Stimulated activated effector memory CD8-positive, alpha-beta T cell treated with anti-CD3 and anti-CD28 coated beads, Interleukin-12 subunit alpha, Interleukin-12 subunit beta, amount 100 ng/mL, for 72 hours (primary cell): ENCODE results near the gene AACS.
A peak's percentile ranks its signal among the peaks of the same experiment; 100 is the strongest.
"Not testable (repeated sequence)": the region's sequence is repeated elsewhere in the genome, so short reads cannot be mapped to it uniquely, and the experiment has no call there.

Experiments used
- ATAC-seq: fragments of 150-1000 bp; cut with Tn5 transposase; 2 replicates; pipeline ENCODE4 v1.10.0; 2021
- DNase-seq, 2 donors: peaks; one replicate each; pipeline ENCODE4 v3.0.0; 2021 to 2022; ENCODE audit warnings: low spot score in 2 of 2
- H3K27ac Mint-ChIP-seq: one replicate; pipeline ENCODE4 v1.8.0; 2022; ENCODE audit warnings: mild to moderate bottlenecking, mixed read lengths
- H3K36me3 Mint-ChIP-seq: one replicate; pipeline ENCODE4 v1.8.0; 2022; ENCODE audit warnings: mild to moderate bottlenecking, mixed read lengths
- H3K4me1 Mint-ChIP-seq: one replicate; pipeline ENCODE4 v1.8.0; 2022; ENCODE audit warnings: mixed read lengths
- H3K4me3 Mint-ChIP-seq: one replicate; pipeline ENCODE4 v1.8.0; 2022; ENCODE audit warnings: mild to moderate bottlenecking, mixed read lengths
- H3K9me3 Mint-ChIP-seq: one replicate; pipeline ENCODE4 v1.8.0; 2022; ENCODE audit warnings: mixed read lengths

The AACS gene

GRCh38 chr12:125065021-125065918 lies at the start of gene AACS:
Gene AACS (plus strand): TSS chr12:125065435. CDS start chr12:125065585, 150 bp downstream.
- Mint-ChIP-seq H3K27ac (peak within 1 kb of the TSS; percentile 27), H3K4me3 (peak within 1 kb of the TSS; percentile 61), H3K36me3 (no peaks in the 10 kb centered on the region), H3K9me3 (no peaks in the 10 kb centered on the region), H3K4me1 (peaks cover 25% of the 10 kb centered on the region)
- ATAC-seq (peak; percentile 96), DNase-seq (peak; percentile 65 to 85)

GRCh38 chr12:125015680-125016310 lies 49.4 kb upstream of the AACS start:
- H3K36me3 Mint-ChIP-seq = peaks cover 45% of the 10 kb centered on the region
- no peak for ATAC-seq
- no peaks in the 10 kb centered on the region for H3K9me3 Mint-ChIP-seq
- DNase-seq = no peak
- H3K27ac Mint-ChIP-seq = no peak overlapping the region
- no peak overlapping the region for H3K4me3 Mint-ChIP-seq
- no peaks in the 10 kb centered on the region for H3K4me1 Mint-ChIP-seq

GRCh38 chr12:125017801-125018200 lies 47.4 kb upstream of the AACS start:
- no peak overlapping the region for H3K27ac Mint-ChIP-seq
- no peaks in the 10 kb centered on the region for H3K4me1 Mint-ChIP-seq
- H3K9me3 Mint-ChIP-seq = no peaks in the 10 kb centered on the region
- DNase-seq = no peak
- no peak overlapping the region for H3K4me3 Mint-ChIP-seq
- peaks cover 39% of the 10 kb centered on the region for H3K36me3 Mint-ChIP-seq
- no peak for ATAC-seq

GRCh38 chr12:125018356-125018755 lies 46.9 kb upstream of the AACS start:
- DNase-seq (no peak), ATAC-seq (no peak)
- no peaks in the 10 kb centered on the region for H3K9me3 Mint-ChIP-seq
- H3K36me3 Mint-ChIP-seq = peaks cover 35% of the 10 kb centered on the region
- no peak overlapping the region for H3K4me3 Mint-ChIP-seq
- H3K4me1 Mint-ChIP-seq = no peaks in the 10 kb centered on the region
- no peak overlapping the region for H3K27ac Mint-ChIP-seq

- H3K4me3 Mint-ChIP-seq = no peak overlapping the region
- H3K4me1 Mint-ChIP-seq = no peaks in the 10 kb centered on the region
- H3K27ac Mint-ChIP-seq = no peak overlapping the region
- ATAC-seq (no peak), DNase-seq (no peak)
- peaks cover 38% of the 10 kb centered on the region for H3K36me3 Mint-ChIP-seq
- H3K9me3 Mint-ChIP-seq = no peaks in the 10 kb centered on the region
These were observed 44.1 kb upstream of the AACS start for GRCh38 chr12:125021096-125021495.

GRCh38 chr12:125021771-125022170 lies 43.5 kb upstream of the AACS start:
- DNase-seq (no peak), ATAC-seq (no peak)
- H3K27ac Mint-ChIP-seq = no peak overlapping the region
- H3K4me1 Mint-ChIP-seq = no peaks in the 10 kb centered on the region
- H3K36me3 Mint-ChIP-seq = peaks cover 40% of the 10 kb centered on the region
- no peaks in the 10 kb centered on the region for H3K9me3 Mint-ChIP-seq
- H3K4me3 Mint-ChIP-seq = no peak overlapping the region

GRCh38 chr12:125023065-125023464 lies 42.2 kb upstream of the AACS start:
- Mint-ChIP-seq H3K27ac (no peak overlapping the region), H3K36me3 (peaks cover 39% of the 10 kb centered on the region), H3K4me1 (no peaks in the 10 kb centered on the region), H3K9me3 (no peaks in the 10 kb centered on the region), H3K4me3 (no peak overlapping the region)
- DNase-seq (no peak), ATAC-seq (no peak)

- Mint-ChIP-seq H3K4me1 (no peaks in the 10 kb centered on the region), H3K4me3 (no peak overlapping the region), H3K9me3 (no peaks in the 10 kb centered on the region), H3K27ac (no peak overlapping the region), H3K36me3 (peaks cover 28% of the 10 kb centered on the region)
- ATAC-seq = no peak
- no peak for DNase-seq
These were observed 40.2 kb upstream of the AACS start for GRCh38 chr12:125024949-125025563.

GRCh38 chr12:125025606-125026235 lies 39.5 kb upstream of the AACS start:
- no peaks in the 10 kb centered on the region for H3K9me3 Mint-ChIP-seq
- no peaks in the 10 kb centered on the region for H3K4me1 Mint-ChIP-seq
- DNase-seq = no peak
- peaks cover 28% of the 10 kb centered on the region for H3K36me3 Mint-ChIP-seq
- no peak overlapping the region for H3K27ac Mint-ChIP-seq
- ATAC-seq = no peak
- no peak overlapping the region for H3K4me3 Mint-ChIP-seq

GRCh38 chr12:125028106-125028505 lies 37.1 kb upstream of the AACS start:
- Mint-ChIP-seq H3K36me3 (peaks cover 28% of the 10 kb centered on the region), H3K4me1 (no peaks in the 10 kb centered on the region), H3K27ac (no peak overlapping the region), H3K4me3 (no peak overlapping the region), H3K9me3 (no peaks in the 10 kb centered on the region)
- no peak for DNase-seq
- no peak for ATAC-seq

GRCh38 chr12:125029761-125030358 lies 35.4 kb upstream of the AACS start:
- Mint-ChIP-seq H3K9me3 (peaks cover 1% of the 10 kb centered on the region), H3K27ac (no peak overlapping the region), H3K36me3 (peaks cover 19% of the 10 kb centered on the region), H3K4me1 (no peaks in the 10 kb centered on the region), H3K4me3 (no peak overlapping the region)
- DNase-seq (no peak), ATAC-seq (no peak)

GRCh38 chr12:125031471-125031870 lies 33.8 kb upstream of the AACS start:
- not testable (repeated sequence) for ATAC-seq, H3K4me1 Mint-ChIP-seq, H3K36me3 Mint-ChIP-seq, DNase-seq, H3K4me3 Mint-ChIP-seq, H3K9me3 Mint-ChIP-seq
- H3K27ac Mint-ChIP-seq = peak overlapping the region; percentile 48

- Mint-ChIP-seq H3K4me1 (no peaks in the 10 kb centered on the region), H3K4me3 (no peak overlapping the region), H3K27ac (no peak overlapping the region), H3K9me3 (peaks cover 2% of the 10 kb centered on the region), H3K36me3 (peaks cover 5% of the 10 kb centered on the region)
- no peak for ATAC-seq
- no peak for DNase-seq
These were observed 32.6 kb upstream of the AACS start for GRCh38 chr12:125032466-125033152.

GRCh38 chr12:125033288-125033687 lies 31.9 kb upstream of the AACS start:
- no peak overlapping the region for H3K4me3 Mint-ChIP-seq
- DNase-seq (no peak), ATAC-seq (no peak)
- H3K27ac Mint-ChIP-seq = no peak overlapping the region
- peaks cover 5% of the 10 kb centered on the region for H3K36me3 Mint-ChIP-seq
- peaks cover 2% of the 10 kb centered on the region for H3K9me3 Mint-ChIP-seq
- H3K4me1 Mint-ChIP-seq = no peaks in the 10 kb centered on the region
